M059J (cell line): ENCODE measurements around the gene LMX1B. TPM values are rescaled to one million over a fixed set of nuclear protein-coding genes. Genes with fewer than 3 reads are reported as not detected.
"Not testable (repeated sequence)": the region's sequence is repeated elsewhere in the genome, so short reads cannot be mapped to it uniquely, and the experiment has no call there.

Experiments used
- DNase-seq: peaks from one replicate; pipeline ENCODE4 v3.0.0-alpha.2; 2012; ENCODE audit warnings: low read depth
- total RNA-seq: library from RNA; depleted of rRNA; stranded (reverse); fragments of >200 nt; shearing (Covaris generic); gene quantifications from 2 replicates; pipeline ENCODE4 v1.2.3, GENCODE V29; 2014; rRNA removed

LMX1B gene
- total RNA-seq: 0.02 TPM in 1 of 2 replicates, not detected in the other

DNA sequence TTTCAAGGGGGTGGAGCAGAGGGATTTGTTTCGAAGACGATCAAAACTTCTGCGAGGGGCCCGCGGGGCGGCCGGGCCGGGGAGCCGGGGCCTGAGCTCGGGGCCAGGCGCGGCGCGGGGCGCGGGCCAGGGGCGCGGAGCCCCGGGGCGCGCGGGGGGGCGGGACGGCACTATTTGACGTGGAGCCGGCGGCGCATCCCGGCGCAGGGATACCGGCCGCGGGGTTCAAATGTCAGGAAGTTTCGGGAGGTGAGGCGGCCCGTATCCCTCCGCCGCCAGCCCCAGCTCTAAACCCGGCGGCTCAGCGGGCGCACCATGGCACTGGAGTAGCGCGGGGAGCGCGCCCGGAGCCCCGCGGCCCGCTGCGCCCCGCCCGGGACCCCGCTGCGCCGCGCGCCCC lies at the start of gene LMX1B:
LMX1B (plus strand) TSS at position 278 of the 400 bp plus-strand sequence. CDS start 522 bp downstream, outside the sequence.
- no peak for DNase-seq

DNA sequence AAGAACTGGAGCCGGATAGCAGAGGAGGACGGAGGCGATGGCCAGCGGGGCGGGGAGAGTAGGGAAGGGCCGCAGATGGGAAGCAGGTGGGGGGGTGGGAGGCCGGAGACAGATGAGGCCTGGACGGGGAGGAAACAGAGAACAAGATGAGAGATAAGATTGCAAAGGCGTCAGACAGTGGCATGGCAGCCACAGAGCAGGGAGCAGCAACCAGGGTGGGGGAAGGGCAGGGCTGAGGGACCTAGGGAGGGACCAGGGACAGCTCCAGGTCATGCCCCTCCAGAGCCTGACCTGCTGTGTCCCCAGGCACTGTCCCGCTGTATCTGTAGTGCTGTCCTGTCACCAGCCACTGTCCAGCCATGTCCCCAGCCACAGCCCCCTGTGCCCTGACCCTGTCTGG lies 49.6 kb upstream of the LMX1B start:
- DNase-seq: no peak

DNA sequence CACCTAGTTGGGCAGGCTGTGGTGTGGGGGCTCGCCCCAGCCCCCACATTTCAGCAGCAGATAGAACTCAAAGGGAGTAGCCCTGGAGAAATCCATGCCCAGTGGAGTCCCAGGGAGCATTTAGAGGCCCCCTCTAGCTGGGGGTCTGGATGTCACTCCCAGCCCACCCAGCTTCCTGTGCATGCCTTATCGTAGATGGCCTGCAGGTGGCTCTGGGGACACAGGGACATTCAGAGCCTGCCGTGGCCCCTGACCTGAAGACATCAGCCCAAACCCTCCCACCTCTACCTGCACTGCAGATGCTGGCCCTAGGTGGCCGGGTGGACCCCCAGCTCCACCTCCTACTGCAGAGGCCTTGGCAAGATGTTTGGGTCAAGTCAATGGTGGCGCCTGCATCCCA lies 49.0 kb upstream of the LMX1B start:
- DNase-seq: no peak

DNA sequence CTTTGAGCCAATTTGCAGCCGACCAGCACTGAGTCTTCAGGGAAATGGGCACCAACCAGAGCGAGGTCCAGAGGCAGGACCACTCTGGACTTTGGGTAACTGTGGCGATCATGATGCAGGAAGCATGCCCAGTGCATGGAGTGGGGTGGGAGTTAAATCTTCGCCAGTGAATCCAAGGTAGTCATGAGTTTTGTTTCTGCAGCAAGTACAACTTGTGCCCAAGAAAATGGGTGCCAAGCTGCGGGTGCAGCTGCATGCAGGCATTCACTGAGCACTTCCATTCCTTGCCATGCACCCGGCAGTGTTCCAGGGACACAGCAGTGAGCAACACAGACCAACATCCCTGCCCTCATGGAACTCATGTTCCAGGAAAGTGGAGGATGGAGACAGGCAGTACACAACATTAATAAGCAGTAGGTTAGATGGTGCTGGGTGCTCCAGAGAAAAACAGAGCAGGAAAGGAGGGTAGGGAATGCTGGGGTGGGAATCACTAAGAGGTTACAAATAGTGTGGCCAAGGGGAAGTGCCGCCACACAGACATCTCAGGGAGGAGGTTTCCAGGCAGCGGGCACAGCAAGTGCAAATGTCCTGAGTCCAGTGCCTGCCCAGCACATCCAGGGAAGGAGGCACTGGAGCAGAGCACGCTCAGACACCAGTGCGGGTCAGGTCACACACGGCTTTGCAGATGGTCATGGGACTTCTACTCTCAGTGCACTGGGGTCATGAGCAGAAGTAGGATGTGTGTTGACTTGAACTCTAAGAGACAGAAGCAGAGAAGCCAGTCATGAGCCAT lies 48.2 kb upstream of the LMX1B start:
- no peak for DNase-seq

DNA sequence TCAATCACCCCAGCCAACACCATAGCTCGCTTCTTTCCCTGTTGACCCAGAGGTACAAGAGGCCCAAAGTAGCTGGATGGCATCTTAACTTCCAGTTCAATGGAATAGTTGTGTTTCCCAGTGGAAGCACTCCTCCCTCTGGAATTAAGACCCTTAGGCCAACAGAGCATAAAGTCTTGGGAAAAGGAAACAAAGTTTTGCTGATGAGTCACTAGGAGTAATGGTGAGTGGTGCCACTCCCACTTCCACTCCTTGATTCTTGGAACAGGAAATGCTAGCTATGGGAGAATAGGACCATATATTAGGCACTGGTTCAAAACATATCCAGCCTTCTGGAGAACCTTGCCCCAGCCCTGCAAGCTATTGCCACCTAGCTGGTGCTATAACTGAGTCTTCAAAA lies 44.7 kb upstream of the LMX1B start:
- DNase-seq: peak; percentile 64

DNA sequence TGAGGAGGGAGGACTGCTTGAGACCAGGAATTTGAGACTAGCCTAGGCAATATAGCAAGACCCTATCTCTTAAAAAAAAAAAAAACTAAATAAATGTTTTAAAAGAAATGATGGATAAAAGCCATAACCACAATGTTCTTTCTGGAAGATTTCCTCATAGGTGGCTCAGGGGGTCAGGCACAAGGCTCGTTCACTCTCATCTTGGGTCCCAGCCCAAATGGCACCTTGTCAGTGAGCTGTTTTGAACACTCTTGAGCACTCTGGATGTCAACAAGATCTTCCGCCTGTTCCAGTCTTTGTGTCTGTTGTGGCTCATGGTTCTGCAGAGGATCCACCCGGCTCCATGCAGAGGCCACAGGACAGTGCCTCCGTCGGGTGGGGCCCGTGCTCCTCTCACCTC lies 35.7 kb upstream of the LMX1B start:
- DNase-seq: no peak

DNA sequence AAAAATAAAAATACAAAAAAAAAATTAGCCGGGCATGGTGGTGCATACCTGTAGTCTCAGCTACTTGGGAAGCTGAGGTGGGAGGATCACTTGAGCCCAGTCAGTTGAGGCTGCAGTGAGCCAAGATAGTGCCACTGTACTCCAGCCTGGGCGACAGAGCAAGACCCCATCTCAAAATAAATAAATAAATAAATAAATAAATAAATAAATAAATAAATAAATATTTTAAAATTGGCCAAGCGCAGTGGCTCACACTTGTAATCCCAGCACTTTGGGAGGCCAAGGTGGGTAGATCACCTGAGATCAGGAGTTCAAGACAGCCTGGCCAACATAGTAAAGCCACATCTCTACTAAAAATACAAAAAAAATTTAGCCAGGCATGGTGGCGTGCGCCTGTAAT lies 33.4 kb upstream of the LMX1B start:
- not testable (repeated sequence) for DNase-seq

DNA sequence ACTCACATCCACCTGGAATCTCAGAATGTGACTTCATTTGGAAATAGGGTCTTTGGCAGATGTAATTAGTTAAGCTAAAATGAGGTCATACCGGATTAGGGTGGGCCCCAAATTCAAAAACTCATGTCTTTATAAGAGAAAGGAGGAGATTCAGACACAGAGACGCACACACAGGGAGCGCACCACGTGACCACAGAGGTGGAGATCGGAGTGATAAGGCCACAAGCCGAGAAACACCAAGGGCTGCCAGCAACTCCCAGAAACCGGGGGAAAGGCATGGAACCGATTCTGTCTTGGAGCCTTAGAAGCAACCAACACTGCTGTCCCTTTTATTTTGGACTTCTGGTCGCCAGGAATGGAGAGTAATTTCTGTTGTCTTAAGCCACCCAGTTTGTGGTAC lies 31.8 kb upstream of the LMX1B start:
- peak; percentile 12 for DNase-seq

DNA sequence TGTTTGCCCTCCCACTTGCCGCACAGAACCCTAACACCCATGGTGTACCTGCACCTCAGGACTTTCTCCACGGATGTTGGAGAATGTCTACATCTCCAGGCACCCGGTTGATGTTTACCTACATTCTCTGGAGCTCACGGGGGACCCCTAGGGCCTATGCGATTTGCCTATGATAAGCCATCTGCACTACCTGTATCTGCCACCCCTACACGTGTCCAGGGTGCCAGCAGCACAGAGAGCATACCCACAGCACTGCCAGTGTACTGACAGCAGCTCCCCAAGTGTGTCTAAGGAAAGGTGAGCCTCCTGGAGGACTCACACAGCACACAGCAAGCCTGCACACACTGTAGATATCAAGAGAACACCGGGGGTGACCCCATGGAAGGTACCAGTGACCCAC lies 31.3 kb upstream of the LMX1B start:
- no peak for DNase-seq

DNA sequence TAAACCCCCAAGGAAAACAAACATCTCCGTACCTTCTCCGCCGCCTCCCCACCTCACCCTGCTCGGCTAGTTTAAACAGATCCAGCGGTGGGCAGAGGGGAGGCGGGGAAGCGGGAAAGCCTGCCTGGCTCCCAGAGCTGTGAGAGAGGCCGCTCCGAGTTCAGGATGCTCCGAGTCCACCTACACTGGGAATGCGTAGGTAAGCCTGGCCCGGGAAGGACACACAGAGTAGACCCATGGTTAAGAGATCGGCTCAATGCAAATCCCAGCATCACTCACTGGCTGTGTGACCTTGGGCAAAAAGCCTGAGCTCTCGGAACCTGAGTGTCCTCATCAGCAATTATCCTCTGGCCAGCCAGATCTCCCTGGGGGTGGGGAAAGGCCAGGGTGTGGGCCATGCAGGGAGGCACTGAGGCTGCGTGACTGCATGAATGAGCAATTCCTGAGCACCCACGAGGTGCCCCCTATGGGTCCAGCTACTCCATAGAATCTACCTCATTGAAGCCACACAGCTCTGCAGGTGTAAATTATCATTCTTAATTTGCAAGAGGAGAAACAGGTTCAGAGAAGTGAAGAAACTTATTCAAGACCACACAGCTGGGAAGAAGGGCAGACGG lies 30.5 kb upstream of the LMX1B start:
- no peak for DNase-seq

DNA sequence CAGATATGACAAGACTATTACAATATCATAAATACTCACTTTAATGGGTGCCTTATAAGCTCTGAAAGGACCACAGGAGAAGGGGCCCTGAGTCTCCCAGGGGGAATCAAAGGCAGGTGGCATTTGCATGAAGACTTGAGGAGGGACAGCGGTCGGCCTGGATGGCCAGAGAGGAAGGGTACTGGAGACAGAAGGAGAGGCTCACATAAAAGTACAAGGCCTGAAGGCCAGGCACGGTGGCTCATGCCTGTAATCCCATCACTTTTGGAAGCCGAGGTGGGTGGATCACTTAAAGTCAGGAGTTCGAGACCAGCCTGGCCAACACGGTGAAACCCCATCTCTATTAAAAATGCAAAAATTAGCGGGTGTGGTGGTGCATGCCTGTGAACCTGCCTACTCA lies 29.1 kb upstream of the LMX1B start:
- DNase-seq: no peak

DNA sequence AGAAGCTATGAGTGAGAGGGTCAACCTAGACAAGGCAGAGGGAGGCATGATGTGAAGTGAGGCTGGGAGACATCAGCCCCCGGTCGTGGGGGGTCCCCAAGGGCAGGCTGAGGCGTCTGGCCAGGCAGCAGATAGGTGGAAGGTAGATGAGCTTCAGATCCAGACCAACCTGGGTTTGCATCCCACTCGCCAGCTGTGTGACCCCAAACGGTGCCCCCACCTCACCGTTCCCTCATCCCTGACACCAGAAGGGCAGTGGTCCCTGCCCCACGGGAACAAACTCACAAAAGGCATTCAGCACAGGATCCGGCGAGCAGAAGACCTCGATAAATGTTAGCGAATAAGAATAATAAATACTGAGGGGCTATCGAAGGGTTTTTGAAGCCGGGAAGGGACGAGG lies 27.5 kb upstream of the LMX1B start:
- no peak for DNase-seq

DNA sequence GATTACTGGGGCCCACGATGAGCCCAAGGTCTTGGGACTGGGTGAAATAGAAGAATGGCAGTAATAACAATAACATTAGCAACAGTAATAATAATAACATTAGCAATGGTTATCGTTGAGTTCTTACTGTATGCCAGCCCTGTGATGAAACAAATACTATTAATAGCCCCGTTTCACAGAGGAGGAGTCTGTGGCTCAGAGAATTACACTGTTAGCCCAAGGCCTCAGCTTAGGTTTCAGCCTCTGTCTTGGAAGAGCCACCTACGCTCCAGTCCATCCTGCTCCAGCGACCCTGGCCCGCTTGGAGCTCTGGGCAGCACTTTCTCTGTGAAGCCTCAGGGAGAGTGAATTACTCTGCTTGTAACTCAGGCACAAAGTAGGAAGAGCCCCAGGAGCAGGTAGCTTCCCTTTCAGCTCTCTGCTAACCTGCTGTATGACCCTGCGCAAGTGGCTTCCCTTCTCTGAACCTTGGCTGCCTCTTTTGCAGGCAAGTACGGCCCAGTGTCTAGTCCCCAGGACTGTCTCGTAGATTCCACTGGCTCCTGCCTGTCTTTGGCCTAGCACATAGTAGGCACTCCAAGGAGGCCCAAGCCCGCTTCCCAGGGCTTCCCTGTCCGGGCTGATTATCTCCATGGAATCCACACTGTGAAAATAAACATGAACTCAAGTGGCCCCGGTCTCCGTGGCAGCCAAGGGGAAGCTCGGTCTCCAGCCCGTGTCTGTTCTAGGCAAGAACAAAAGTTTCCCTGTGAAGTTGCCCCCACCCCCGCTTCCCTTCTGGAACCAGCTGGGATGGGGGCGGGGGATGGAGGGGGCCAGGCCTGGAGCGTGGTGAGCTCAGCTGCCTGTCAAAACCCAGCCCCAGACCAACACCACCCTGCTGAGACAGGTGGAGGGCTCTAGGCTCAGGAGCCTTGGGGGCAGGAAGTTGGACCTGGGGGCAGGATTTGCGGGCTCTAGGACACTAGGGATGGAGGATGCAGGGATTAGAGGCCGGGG lies 26.2 kb upstream of the LMX1B start:
- DNase-seq: no peak

DNA sequence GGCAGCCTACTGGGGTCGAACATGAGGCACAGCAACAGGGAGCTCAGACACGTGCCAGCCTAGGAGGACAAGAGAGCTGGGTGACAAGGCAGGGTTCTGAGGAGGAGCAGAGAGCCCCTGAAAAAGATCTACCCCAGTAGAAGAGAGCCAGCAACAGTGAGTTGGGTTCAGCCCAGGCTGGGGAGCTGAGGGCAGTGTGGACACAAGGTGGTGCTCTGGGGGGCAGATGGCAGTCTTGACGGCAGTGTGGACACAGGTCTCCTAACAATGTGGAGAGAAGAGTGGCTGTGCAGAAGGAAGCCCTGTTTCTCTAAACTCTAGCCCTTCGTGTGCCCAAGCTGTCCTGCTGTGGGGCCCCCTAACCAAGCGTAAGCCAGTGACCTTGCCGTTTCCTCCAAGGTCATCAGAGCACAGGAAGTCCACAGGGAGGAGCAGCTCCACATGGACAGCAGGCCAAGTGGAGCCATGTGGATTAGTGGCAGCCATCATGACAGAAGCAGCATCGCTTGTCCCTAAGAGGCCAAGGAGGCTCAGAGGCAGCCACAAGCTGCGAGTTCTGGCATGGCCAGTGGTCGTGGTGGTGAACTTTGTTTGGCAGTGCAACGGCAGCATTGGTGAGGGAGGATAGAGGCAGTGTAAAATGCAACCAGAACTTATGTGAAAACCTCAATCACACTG lies 25.1 kb upstream of the LMX1B start:
- DNase-seq: no peak

DNA sequence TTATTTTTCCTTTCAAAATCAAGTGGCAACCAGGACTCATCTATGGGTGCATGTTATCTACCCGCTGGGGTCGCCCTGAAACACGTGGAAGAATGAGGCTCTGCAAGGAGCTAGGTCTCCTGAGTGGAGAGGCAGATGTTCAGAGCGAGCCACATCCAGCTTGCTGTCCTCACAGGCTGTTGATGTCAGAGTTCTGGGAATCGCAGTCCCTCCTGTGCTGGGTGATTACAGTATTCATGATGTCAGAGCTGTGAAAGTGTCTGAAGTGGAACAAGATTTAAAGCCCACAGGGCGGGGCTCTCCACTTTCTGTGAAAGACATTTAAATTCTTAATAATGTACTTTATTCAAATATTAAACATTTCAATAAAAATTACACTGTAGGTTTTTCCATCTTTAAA lies 24.4 kb upstream of the LMX1B start:
- no peak for DNase-seq

DNA sequence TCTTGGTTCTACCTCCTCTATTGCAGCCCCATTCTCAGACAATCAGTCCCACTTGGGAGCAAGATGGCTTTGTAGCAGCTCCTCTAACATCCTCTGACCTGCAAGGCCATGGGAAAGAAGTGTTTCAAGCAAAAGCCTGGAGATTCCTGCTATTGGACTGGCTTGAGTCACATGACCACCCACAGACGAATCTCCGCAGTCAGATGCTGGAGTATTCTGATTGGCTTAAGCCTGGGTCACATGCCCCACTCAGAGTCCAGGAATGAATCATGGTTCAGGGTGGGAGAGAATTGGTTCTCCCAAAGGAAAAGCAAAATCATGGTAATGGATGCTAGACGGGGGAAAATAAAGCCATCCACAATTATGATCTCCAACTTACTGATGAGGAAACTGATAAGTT lies 22.6 kb upstream of the LMX1B start:
- peak; percentile 36 for DNase-seq

DNA sequence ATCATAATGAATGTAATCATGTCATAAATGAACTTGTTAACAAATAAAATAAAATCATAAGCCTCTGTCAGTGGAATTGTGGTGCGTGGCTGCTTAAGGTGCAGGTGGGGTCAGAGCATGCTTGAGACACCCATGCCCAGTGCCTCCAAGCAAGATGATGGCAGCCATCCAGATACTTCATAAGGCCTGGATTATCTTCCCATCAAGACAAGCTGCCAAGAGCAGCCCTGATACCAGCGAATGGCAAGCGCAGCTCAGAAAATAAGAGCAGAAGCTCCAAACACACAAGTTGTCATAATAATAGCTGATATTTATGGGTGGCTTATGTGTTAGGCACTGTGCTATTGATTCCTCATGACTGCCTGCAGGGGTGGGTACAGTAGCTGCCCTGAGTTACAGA lies 21.8 kb upstream of the LMX1B start:
- no peak for DNase-seq

DNA sequence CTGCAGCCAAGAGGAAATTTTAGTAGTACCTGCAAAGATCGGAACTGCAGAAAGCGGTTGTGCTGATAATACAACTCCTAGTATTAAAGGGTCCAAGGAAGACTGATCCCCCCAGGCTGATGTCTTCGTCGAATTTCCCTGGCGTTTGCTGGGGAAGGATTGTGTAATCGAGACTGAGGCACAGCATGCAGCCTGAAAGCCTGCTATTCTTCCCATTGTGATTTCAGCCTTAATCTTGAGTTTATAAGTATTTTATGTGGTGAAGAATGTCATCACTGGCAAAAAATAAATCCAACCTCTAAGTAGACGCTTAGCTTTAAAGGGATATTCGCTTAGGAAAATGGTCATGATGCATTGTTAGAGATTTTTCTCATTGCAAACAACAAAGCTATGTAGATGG lies 21.3 kb upstream of the LMX1B start:
- no peak for DNase-seq

DNA sequence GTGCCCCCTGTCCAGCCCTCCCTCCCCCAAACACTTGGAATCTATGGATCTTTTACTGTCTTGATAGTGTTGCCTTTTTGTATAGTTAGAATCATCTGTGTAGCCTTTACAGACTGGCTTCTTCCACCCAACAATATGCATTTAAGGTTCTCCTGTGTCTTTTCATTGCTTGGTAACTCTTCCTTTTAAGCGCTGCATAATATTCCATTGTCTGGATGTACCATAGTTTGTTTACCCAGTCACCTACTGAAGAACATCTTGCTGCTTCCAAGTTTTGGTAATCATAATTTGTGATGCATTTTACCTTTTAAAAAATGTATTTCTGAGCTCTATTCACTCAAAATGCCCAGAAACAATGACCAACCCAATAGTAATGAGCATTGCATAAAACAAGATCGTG lies 17.7 kb upstream of the LMX1B start:
- DNase-seq: no peak

DNA sequence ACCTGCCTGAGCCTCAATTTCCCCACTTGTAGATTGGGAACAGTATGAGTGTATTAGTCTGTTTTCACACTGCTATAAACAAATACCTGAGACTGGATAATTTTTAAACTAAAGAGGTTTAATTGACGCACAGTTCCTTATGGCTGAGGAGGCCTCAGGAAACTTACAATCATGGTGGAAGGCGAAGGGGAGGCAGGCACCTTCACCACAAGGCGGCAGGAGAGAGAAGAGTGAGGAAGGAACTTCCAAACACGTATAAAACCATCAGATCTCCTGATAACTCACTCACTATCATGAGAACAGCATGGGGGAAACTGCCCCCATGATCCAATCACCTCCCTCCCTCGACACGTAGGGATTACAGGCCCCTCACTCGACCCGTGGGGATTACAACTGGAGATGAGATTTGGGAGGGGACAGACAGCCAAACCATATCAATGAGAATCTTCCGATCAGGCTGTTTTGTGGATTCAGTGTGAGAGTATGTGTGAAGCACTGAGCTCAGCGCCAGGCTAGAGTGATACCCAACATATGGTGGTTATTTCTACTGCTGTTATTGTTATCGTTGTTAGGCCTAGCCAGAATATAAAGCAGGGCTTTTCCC lies 14.6 kb upstream of the LMX1B start:
- no peak for DNase-seq
